GM12872 (cell line): ENCODE results near the gene PAX5.

ENCODE experiments used
- TF ChIP-seq, protein P1 (sequence below): IDR thresholded peaks from 3 replicates; pipeline ENCODE4 v1.5.1; 2011; ENCODE audit warnings: low read depth, mild to moderate bottlenecking, low read length, moderate library complexity; ENCODE audit not compliant: insufficient read depth

PAX5 gene

GRCh38 chr9:36844961-36845360 is 189.1 kb downstream of the PAX5 start:
- TF ChIP-seq, protein P1, sequence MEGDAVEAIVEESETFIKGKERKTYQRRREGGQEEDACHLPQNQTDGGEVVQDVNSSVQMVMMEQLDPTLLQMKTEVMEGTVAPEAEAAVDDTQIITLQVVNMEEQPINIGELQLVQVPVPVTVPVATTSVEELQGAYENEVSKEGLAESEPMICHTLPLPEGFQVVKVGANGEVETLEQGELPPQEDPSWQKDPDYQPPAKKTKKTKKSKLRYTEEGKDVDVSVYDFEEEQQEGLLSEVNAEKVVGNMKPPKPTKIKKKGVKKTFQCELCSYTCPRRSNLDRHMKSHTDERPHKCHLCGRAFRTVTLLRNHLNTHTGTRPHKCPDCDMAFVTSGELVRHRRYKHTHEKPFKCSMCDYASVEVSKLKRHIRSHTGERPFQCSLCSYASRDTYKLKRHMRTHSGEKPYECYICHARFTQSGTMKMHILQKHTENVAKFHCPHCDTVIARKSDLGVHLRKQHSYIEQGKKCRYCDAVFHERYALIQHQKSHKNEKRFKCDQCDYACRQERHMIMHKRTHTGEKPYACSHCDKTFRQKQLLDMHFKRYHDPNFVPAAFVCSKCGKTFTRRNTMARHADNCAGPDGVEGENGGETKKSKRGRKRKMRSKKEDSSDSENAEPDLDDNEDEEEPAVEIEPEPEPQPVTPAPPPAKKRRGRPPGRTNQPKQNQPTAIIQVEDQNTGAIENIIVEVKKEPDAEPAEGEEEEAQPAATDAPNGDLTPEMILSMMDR = no peak

DNA sequence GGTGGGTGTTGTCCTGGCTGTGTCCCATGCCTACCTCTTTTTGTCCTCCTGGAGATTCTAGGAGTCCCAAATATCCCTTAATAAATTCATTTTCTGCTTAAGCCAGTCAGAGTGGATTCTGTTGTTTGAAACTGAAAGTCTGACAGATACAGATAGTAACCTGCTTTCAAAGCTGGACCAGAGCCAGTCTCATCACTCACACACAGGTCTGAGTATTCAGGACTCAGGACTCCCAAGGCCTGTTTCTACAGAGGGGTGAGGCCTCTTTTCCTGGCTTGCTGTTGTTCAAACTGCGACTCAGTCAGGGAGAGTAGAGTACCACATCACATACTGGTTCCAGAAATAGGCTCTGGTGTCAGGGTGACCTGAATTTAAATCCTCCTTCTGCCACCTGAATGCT is 190.1 kb downstream of the PAX5 start:
- TF ChIP-seq, protein P1 = no peak

- TF ChIP-seq, protein P1 = no peak
These were observed 191.2 kb downstream of the PAX5 start for GRCh38 chr9:36842560-36843530.

GRCh38 chr9:36840898-36841536 is 193.1 kb downstream of the PAX5 start:
- TF ChIP-seq, protein P1 = no peak

- TF ChIP-seq, protein P1 = no peak
These were observed 194.8 kb downstream of the PAX5 start for GRCh38 chr9:36839131-36839885.

DNA sequence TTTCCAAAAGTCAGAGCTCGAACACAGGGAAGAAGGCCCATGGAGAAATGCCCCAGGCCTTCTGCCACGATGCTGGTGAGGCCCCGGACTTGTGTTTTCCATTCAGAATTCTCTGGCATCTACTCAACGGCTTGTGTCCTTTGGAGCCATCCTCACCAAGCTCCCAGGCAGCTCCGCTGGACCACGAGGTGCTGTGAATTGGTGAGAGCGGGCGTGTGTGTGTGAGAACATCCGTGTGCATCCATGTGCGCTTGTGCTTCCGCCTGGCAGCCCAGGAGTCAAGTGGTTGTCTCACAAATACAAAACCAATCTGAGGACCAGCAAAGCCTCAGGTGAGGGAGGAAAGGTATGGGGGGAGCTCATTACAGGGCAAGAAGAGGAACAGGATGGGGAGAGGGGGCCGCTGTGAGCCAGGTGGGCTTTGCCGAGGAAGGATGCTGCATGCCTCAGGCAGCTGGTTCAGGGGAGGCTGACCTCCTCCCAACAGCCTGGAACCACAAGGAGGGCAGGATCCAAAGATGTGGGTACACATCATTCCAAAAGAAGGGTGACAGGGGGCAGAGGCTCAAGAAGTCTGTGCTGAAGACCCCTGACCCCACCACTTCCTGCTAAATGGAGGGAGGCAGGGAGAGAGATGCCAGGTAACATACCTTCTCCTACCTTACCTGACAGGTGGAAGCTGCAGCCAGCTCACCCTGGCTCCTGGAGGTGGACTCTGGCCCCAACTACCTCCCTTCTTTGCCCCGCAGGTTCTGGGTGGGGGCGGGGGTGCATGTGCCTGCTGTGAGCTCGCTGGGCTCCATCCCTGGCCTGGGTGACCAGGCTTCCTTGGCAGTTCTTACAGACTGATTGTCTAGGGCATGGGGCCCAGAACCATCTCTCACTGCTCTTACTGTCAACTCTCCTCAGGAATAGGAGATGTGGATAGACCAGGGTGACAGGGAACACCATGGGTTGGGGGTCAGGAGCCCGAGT is 196.3 kb downstream of the PAX5 start:
- TF ChIP-seq, protein P1 = no peak
